WTC11 (cell line): ENCODE results near the gene FNBP1L. TPM values are rescaled to one million over a fixed set of nuclear protein-coding genes. Genes with fewer than 3 reads are reported as not detected.

Source experiments
- ATAC-seq: fragments of 200-7000 bp; cut with Tn5 transposase; 2 replicates; pipeline ENCODE4 v1.10.0; 2021; ENCODE audit warnings: mild to moderate bottlenecking, moderate library complexity
- CTCF ChIA-PET: fragments of 300-600 bp; sonication (Branson Sonifier 250); formaldehyde crosslinking; loops from one replicate; lab custom pipeline; 2021; ENCODE audit warnings: antibody characterized with exemption; lab: Charles Lee
- POLR2A ChIA-PET: fragments of 350-600 bp; sonication (Branson Sonifier 250); formaldehyde crosslinking; loops from one replicate; lab custom pipeline; 2021; ENCODE audit warnings: antibody characterized with exemption; lab: Charles Lee
- DNase-seq: peaks from one replicate; pipeline ENCODE4 v3.0.0; 2021; ENCODE audit warnings: low spot score
- H3K27ac Mint-ChIP-seq: 2 replicates; pipeline ENCODE4 v1.8.0; 2021; ENCODE audit warnings: mixed read lengths
- H3K27me3 Mint-ChIP-seq: 2 replicates; pipeline ENCODE4 v1.8.0; 2021; ENCODE audit warnings: low read depth, mild to moderate bottlenecking, moderate library complexity, mixed read lengths
- H3K36me3 Mint-ChIP-seq: 2 replicates; pipeline ENCODE4 v1.8.0; 2021; ENCODE audit warnings: mixed read lengths
- H3K4me1 Mint-ChIP-seq: 2 replicates; pipeline ENCODE4 v1.8.0; 2022; ENCODE audit warnings: mixed read lengths
- H3K4me3 Mint-ChIP-seq: 2 replicates; pipeline ENCODE4 v1.8.0; 2021; ENCODE audit warnings: mild to moderate bottlenecking, moderate library complexity, mixed read lengths
- H3K9me3 Mint-ChIP-seq: 2 replicates; pipeline ENCODE4 v1.8.0; 2021; ENCODE audit warnings: mixed read lengths
- AFF4 ChIP-seq: sonication (generic); formaldehyde crosslinking; IDR thresholded peaks from 2 replicates; pipeline ENCODE4 v1.8.1; 2023; ENCODE audit warnings: mild to moderate bottlenecking, missing genetic modification reagents, borderline replicate concordance
- ATF1 ChIP-seq: sonication (generic); formaldehyde crosslinking; IDR thresholded peaks from 2 replicates; pipeline ENCODE4 v1.8.1; 2023; ENCODE audit warnings: mild to moderate bottlenecking, moderate library complexity, missing genetic modification reagents
- CBFB ChIP-seq: sonication (generic); formaldehyde crosslinking; IDR thresholded peaks from 2 replicates; pipeline ENCODE4 v1.8.1; 2022; ENCODE audit warnings: mild to moderate bottlenecking, low read depth, missing genetic modification reagents
- ELF4 ChIP-seq: sonication (generic); formaldehyde crosslinking; IDR thresholded peaks from 2 replicates; pipeline ENCODE4 v1.8.1; 2022; ENCODE audit warnings: low read depth, mild to moderate bottlenecking, moderate library complexity, missing genetic modification reagents
- ERG ChIP-seq: fragments of 250-450 bp; sonication (Bioruptor Pico); IDR thresholded peaks from 2 replicates; pipeline ENCODE4 v1.8.0; 2021; ENCODE audit warnings: mild to moderate bottlenecking
- HMGA2 ChIP-seq: fragments of 250-450 bp; sonication (Bioruptor Pico); IDR thresholded peaks from 2 replicates; pipeline ENCODE4 v1.4.0; 2021; ENCODE audit warnings: mild to moderate bottlenecking, moderate library complexity
- KAT7 ChIP-seq: sonication (generic); formaldehyde crosslinking; IDR thresholded peaks from 2 replicates; pipeline ENCODE4 v1.8.1; 2023; ENCODE audit warnings: missing genetic modification reagents, mild to moderate bottlenecking, borderline replicate concordance
- NFATC4 ChIP-seq: fragments of 250-450 bp; sonication (Bioruptor Pico); IDR thresholded peaks from 2 replicates; pipeline ENCODE4 v1.9.0; 2021; ENCODE audit warnings: mild to moderate bottlenecking
- NR3C1 ChIP-seq: sonication (generic); formaldehyde crosslinking; conservative IDR thresholded peaks from 2 replicates; pipeline ENCODE4 v1.8.1; 2023; ENCODE audit warnings: low read depth, mild to moderate bottlenecking, missing genetic modification reagents
- RELA ChIP-seq: sonication (generic); formaldehyde crosslinking; IDR thresholded peaks from 2 replicates; pipeline ENCODE4 v1.8.1; 2022; ENCODE audit warnings: missing genetic modification reagents, mild to moderate bottlenecking, borderline replicate concordance
- SMAD3 ChIP-seq: sonication (generic); formaldehyde crosslinking; IDR thresholded peaks from 2 replicates; pipeline ENCODE4 v1.8.0; 2022; ENCODE audit warnings: missing genetic modification reagents, mild to moderate bottlenecking, borderline replicate concordance
- ZNF121 ChIP-seq: sonication (generic); formaldehyde crosslinking; IDR thresholded peaks from 2 replicates; pipeline ENCODE4 v1.8.0; 2023; ENCODE audit warnings: missing genetic modification reagents
- ZNF281 ChIP-seq: sonication (generic); formaldehyde crosslinking; IDR thresholded peaks from 2 replicates; pipeline ENCODE4 v1.8.0; 2023; ENCODE audit warnings: mild to moderate bottlenecking, missing genetic modification reagents
- ZNF317 ChIP-seq: sonication (generic); formaldehyde crosslinking; IDR thresholded peaks from 2 replicates; pipeline ENCODE4 v1.8.1; 2023; ENCODE audit warnings: low read depth, mild to moderate bottlenecking, moderate library complexity, missing genetic modification reagents, borderline replicate concordance
- total RNA-seq: library from RNA; stranded (reverse); gene quantifications from 3 replicates; pipeline ENCODE4 v1.2.3, GENCODE V29; 2021
- TF ChIP-seq, protein P1 (sequence below): sonication (generic); formaldehyde crosslinking; conservative IDR thresholded peaks from 2 replicates; pipeline ENCODE4 v1.8.1; 2022; ENCODE audit warnings: mild to moderate bottlenecking, missing genetic modification reagents
- TF ChIP-seq, protein P2 (sequence below): sonication (generic); formaldehyde crosslinking; IDR thresholded peaks from 2 replicates; pipeline ENCODE4 v1.8.1; 2022; ENCODE audit warnings: mild to moderate bottlenecking, missing genetic modification reagents, moderate library complexity, borderline replicate concordance
- TF ChIP-seq, protein P3 (sequence below): sonication (generic); formaldehyde crosslinking; IDR thresholded peaks from 2 replicates; pipeline ENCODE4 v1.8.1; 2022; ENCODE audit warnings: missing genetic modification reagents, borderline replicate concordance
- TF ChIP-seq, protein P4 (sequence below): sonication (generic); formaldehyde crosslinking; IDR thresholded peaks from 2 replicates; pipeline ENCODE4 v1.8.1; 2023; ENCODE audit warnings: mild to moderate bottlenecking, moderate library complexity, missing genetic modification reagents
- TF ChIP-seq, protein P5 (sequence below): sonication (generic); formaldehyde crosslinking; IDR thresholded peaks from 2 replicates; pipeline ENCODE4 v1.8.0; 2022; ENCODE audit warnings: missing genetic modification reagents

Gene FNBP1L
- total RNA-seq, 1 experiment from 2014 or later, result 79.1 TPM

- H3K27ac Mint-ChIP-seq, result no peak overlapping the region
- no peak for DNase-seq
- no peak for ATAC-seq
- peaks cover 13% of the 10 kb centered on the region for H3K4me1 Mint-ChIP-seq
- H3K4me3 Mint-ChIP-seq, result no peak overlapping the region
- H3K9me3 Mint-ChIP-seq, result no peaks in the 10 kb centered on the region
- ChIA-PET CTCF (interaction anchor here (0.5 kb wide), 1 partner anchor 40 kb away, joined by 3 read pairs; no protein-coding TSS in a partner anchor), POLR2A (no interaction called here)
- H3K36me3 Mint-ChIP-seq, result peaks cover 22% of the 10 kb centered on the region; the same call in 1 of the 2 replicates
- TF ChIP-seq ZNF121 (CRISPR knock-in tag), result no peak
- TF ChIP-seq, protein P1, sequence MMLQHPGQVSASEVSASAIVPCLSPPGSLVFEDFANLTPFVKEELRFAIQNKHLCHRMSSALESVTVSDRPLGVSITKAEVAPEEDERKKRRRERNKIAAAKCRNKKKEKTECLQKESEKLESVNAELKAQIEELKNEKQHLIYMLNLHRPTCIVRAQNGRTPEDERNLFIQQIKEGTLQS, result no peak
- TF ChIP-seq, protein P2, sequence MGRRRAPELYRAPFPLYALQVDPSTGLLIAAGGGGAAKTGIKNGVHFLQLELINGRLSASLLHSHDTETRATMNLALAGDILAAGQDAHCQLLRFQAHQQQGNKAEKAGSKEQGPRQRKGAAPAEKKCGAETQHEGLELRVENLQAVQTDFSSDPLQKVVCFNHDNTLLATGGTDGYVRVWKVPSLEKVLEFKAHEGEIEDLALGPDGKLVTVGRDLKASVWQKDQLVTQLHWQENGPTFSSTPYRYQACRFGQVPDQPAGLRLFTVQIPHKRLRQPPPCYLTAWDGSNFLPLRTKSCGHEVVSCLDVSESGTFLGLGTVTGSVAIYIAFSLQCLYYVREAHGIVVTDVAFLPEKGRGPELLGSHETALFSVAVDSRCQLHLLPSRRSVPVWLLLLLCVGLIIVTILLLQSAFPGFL, result no peak
- no peak for TF ChIP-seq HMGA2
- no peak for TF ChIP-seq KAT7
- no peak for TF ChIP-seq RELA
- TF ChIP-seq NFATC4, result no peak
- TF ChIP-seq ZNF281 (CRISPR knock-in tag), result no peak
- no peak for TF ChIP-seq ZNF317
- no peak for TF ChIP-seq CBFB (CRISPR knock-in tag)
- TF ChIP-seq, protein P3, sequence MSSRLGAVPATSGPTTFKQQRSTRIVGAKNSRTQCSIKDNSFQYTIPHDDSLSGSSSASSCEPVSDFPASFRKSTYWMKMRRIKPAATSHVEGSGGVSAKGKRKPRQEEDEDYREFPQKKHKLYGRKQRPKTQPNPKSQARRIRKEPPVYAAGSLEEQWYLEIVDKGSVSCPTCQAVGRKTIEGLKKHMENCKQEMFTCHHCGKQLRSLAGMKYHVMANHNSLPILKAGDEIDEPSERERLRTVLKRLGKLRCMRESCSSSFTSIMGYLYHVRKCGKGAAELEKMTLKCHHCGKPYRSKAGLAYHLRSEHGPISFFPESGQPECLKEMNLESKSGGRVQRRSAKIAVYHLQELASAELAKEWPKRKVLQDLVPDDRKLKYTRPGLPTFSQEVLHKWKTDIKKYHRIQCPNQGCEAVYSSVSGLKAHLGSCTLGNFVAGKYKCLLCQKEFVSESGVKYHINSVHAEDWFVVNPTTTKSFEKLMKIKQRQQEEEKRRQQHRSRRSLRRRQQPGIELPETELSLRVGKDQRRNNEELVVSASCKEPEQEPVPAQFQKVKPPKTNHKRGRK (CRISPR knock-in tag), result no peak
- TF ChIP-seq SMAD3 (CRISPR knock-in tag), result no peak
- TF ChIP-seq ELF4 (CRISPR knock-in tag), result no peak
- TF ChIP-seq NR3C1, result no peak
- TF ChIP-seq ATF1, result no peak
- TF ChIP-seq, protein P4, sequence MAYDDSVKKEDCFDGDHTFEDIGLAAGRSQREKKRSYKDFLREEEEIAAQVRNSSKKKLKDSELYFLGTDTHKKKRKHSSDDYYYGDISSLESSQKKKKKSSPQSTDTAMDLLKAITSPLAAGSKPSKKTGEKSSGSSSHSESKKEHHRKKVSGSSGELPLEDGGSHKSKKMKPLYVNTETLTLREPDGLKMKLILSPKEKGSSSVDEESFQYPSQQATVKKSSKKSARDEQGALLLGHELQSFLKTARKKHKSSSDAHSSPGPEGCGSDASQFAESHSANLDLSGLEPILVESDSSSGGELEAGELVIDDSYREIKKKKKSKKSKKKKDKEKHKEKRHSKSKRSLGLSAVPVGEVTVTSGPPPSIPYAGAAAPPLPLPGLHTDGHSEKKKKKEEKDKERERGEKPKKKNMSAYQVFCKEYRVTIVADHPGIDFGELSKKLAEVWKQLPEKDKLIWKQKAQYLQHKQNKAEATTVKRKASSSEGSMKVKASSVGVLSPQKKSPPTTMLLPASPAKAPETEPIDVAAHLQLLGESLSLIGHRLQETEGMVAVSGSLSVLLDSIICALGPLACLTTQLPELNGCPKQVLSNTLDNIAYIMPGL, result no peak
- TF ChIP-seq, protein P5, sequence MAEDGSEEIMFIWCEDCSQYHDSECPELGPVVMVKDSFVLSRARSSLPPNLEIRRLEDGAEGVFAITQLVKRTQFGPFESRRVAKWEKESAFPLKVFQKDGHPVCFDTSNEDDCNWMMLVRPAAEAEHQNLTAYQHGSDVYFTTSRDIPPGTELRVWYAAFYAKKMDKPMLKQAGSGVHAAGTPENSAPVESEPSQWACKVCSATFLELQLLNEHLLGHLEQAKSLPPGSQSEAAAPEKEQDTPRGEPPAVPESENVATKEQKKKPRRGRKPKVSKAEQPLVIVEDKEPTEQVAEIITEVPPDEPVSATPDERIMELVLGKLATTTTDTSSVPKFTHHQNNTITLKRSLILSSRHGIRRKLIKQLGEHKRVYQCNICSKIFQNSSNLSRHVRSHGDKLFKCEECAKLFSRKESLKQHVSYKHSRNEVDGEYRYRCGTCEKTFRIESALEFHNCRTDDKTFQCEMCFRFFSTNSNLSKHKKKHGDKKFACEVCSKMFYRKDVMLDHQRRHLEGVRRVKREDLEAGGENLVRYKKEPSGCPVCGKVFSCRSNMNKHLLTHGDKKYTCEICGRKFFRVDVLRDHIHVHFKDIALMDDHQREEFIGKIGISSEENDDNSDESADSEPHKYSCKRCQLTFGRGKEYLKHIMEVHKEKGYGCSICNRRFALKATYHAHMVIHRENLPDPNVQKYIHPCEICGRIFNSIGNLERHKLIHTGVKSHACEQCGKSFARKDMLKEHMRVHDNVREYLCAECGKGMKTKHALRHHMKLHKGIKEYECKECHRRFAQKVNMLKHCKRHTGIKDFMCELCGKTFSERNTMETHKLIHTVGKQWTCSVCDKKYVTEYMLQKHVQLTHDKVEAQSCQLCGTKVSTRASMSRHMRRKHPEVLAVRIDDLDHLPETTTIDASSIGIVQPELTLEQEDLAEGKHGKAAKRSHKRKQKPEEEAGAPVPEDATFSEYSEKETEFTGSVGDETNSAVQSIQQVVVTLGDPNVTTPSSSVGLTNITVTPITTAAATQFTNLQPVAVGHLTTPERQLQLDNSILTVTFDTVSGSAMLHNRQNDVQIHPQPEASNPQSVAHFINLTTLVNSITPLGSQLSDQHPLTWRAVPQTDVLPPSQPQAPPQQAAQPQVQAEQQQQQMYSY (CRISPR knock-in tag), result no peak
- TF ChIP-seq ERG, result no peak
- TF ChIP-seq AFF4 (CRISPR knock-in tag), result no peak
- no peaks in the 10 kb centered on the region for H3K27me3 Mint-ChIP-seq
Observed at GRCh38 chr1:93579891-93580290, 132.0 kb downstream of the FNBP1L start.
